Fibroblast of pulmonary artery (primary cell): ENCODE measurements around the gene BUD31.

Source experiments
- DNase-seq: peaks from one replicate; pipeline ENCODE4 v3.0.0-alpha.2; 2010; ENCODE audit warnings: low read depth
- H3K4me3 ChIP-seq: replicated peaks from 2 replicates; pipeline ENCODE4 v1.5.1; 2011; ENCODE audit warnings: low read depth, mild to moderate bottlenecking, control low read depth, low read length, moderate library complexity
- CTCF ChIP-seq: IDR thresholded peaks from 2 replicates; pipeline ENCODE4 v1.5.1; 2011; ENCODE audit warnings: mild to moderate bottlenecking, control low read depth, low read length, inconsistent platforms; ENCODE audit errors: missing control alignments

BUD31 gene

GRCh38 chr7:99394188-99394502 is 14.6 kb upstream of the BUD31 start:
- H3K4me3 ChIP-seq = no peak overlapping the region
- no peak for TF ChIP-seq CTCF
- no peak for DNase-seq

DNA sequence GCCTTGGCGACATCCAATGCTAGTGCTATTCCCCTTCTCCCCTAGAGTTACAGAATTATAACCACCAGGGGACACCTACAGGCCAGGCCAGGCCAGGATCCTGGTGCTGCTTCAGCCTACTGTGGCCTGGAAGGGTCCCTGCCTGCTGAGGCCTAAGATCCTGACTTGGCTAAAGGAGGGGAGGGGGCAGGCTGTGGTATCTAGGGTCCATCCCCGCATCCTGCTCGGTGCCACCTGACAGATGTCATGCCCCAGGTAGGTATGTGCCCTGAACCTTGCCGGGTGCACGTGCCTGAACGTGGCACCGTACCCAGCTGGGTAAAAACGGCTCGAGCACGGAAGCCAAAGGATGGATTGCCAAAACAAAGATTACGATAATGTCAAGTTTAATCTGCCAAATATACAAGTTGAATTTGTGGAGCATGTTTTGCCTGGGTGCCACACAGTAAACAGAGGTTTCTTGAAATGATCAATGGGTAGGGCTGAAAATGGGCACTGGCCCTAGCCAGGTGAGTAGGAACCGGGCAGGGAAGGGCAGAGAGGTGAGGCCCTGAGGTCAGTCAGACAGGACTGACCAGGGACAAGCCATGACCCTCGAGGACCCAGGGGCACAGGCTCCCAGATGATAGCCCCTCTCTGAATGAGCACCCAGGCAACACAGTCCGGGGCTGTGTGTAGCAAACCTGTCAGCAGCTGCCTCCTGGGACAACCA is 13.0 kb upstream of the BUD31 start:
- TF ChIP-seq CTCF = peak; percentile 5
- DNase-seq = no peak
- H3K4me3 ChIP-seq = no peak overlapping the region

- H3K4me3 ChIP-seq = no peak overlapping the region
- no peak for DNase-seq
- no peak for TF ChIP-seq CTCF
These were observed 12.1 kb upstream of the BUD31 start for GRCh38 chr7:99396418-99397296.

DNA sequence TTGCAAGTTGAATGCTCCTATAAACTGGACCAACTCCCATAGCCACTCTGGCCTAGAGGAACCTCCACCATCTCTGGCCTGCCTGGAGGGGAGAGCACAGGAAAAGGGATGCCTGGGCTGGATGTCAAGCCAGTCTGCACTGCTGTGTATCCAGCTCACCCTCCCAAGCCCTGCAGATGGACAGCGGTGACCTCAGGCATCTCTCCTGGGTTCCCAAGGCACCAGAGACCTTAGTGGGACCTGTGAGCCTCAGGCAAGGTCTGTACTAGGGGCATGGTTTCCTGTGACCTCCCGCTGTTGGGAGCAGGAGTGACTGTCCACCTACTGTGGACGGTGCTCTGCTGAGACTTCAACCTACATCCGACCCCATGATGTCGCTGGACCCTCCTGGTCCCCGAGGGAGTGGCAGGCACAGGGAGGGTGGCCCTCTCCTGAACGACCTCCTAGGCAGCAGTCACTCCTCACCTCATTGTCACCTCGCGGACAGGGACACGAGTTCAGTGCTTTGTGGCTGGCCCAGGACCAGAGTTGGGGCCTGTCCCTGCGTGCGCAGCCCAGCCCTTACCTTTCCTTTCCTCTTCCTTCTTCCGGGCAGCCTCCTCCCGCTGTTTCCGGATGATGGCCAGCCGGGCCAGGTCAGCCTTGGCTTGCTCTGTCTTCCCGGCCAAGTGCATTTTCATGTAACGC is 11.3 kb upstream of the BUD31 start:
- DNase-seq = no peak
- no peak overlapping the region for H3K4me3 ChIP-seq
- TF ChIP-seq CTCF = no peak

DNA sequence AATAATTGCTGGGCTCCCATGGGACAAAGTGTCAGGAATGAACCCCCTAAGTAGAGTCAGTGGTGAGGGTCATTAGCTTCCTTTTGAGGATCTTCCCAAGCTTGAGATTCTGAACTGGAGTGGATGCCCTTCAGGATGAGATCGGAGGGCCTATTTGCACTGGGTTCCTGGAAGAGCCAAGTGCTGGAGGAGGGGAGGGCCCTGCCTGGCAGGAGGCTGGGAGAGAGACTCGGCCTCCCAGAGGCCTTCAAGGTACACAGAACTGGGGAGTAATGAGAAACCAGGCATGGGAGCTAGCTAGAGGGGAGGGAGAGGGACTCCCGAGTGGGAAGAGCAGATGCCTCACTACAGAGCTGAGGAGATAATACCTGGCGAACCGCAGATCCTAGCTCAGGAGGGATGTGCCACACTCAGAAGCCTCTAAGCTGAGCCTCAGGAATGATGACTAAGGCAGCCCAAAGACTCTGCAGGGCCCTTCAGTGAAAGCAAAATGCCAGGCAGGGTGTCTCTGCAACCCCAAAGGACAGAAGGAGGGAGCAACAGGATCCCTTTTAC is 9.8 kb upstream of the BUD31 start:
- no peak for TF ChIP-seq CTCF
- no peak overlapping the region for H3K4me3 ChIP-seq
- DNase-seq = no peak

- no peak for TF ChIP-seq CTCF
- no peak for DNase-seq
- H3K4me3 ChIP-seq = no peak overlapping the region
These were observed 9.2 kb upstream of the BUD31 start for GRCh38 chr7:99399597-99399996.
